Measurements from ENCODE around the gene ANGPTL8. TPM values are rescaled to one million over a fixed set of nuclear protein-coding genes. Genes with fewer than 3 reads are reported as not detected.

Gene ANGPTL8
- total and polyA plus RNA-seq, 2 of the 13 experiments (the other 11 are each of a cell fraction or from before 2014, with no cell fraction given): 27.3 to 243 TPM

- TF ChIP-seq RBFOX2 (IDR thresholded peaks at IDR 0.05; ENCODE audit: low read depth, low read length): peak; percentile 51; the same call in 1 of the 2 replicates
- TF ChIP-seq SAP130 (CRISPR knock-in tag; IDR thresholded peaks at IDR 0.05; ENCODE audit: low read depth): peak; percentile 28; the same call in 1 of the 2 replicates
- TF ChIP-seq DZIP1 (CRISPR knock-in tag; IDR thresholded peaks at IDR 0.05): no peak
- TF ChIP-seq ZBTB34 (CRISPR knock-in tag; IDR thresholded peaks at IDR 0.05): no peak
- TF ChIP-seq ZNF530 (CRISPR knock-in tag; IDR thresholded peaks at IDR 0.05; ENCODE audit: low read depth): no peak
- no peak for TF ChIP-seq CHD4 (IDR thresholded peaks at IDR 0.05; ENCODE audit: borderline replicate concordance, low read length)
- no peak for TF ChIP-seq SETDB1 (CRISPR knock-in tag; IDR thresholded peaks at IDR 0.05; ENCODE audit: borderline replicate concordance)
- TF ChIP-seq ZFP36 (IDR thresholded peaks at IDR 0.05; ENCODE audit: borderline replicate concordance, low read depth, low read length, partially characterized antibody): peak; percentile 94
- TF ChIP-seq ARID2 (CRISPR knock-in tag; IDR thresholded peaks at IDR 0.05; ENCODE audit: borderline replicate concordance): 0 out of 2 replicates have a peak, but pooled peaks have one; percentile 62
- no peak for TF ChIP-seq TEF (CRISPR knock-in tag; IDR thresholded peaks at IDR 0.05)
- TF ChIP-seq CC2D1A (CRISPR knock-in tag; IDR thresholded peaks at IDR 0.05): no peak
- no peak for TF ChIP-seq ZNF737 (CRISPR knock-in tag; IDR thresholded peaks at IDR 0.05; ENCODE audit: borderline replicate concordance)
- no peak for TF ChIP-seq ZNF740 (CRISPR knock-in tag; IDR thresholded peaks at IDR 0.05)
- TF ChIP-seq YY1 (IDR thresholded peaks at IDR 0.05; ENCODE audit: insufficient read depth, insufficient replicate concordance, low read depth, low read length): peak; percentile 66
- TF ChIP-seq NCOR1 (IDR thresholded peaks at IDR 0.05; ENCODE audit: borderline replicate concordance, low read length): no peak
- TF ChIP-seq FUBP1 (CRISPR knock-in tag; IDR thresholded peaks at IDR 0.05; ENCODE audit: borderline replicate concordance): no peak
- no peak for TF ChIP-seq SIX1 (CRISPR knock-in tag; IDR thresholded peaks at IDR 0.05; ENCODE audit: borderline replicate concordance)
- TF ChIP-seq ZNF543 (CRISPR knock-in tag; IDR thresholded peaks at IDR 0.05): no peak
- no peak for TF ChIP-seq STAG1 (CRISPR knock-in tag; IDR thresholded peaks at IDR 0.05)
- no peak for TF ChIP-seq TFDP1 (CRISPR knock-in tag; IDR thresholded peaks at IDR 0.05; ENCODE audit: borderline replicate concordance)
Measured at GRCh38 chr19:11261971-11262839, 22.8 kb downstream of the ANGPTL8 start, which contains the start of gene DOCK6 (continued).

Data from HepG2 (cell line).